NCI-H128 (cell line): ENCODE results near the gene S100A14.

Source experiments
- DNase-seq: peaks from one replicate; lab custom pipeline; 2025; ENCODE audit not compliant: unreplicated experiment; lab: John Stamatoyannopoulos, UW

S100A14 gene

DNA sequence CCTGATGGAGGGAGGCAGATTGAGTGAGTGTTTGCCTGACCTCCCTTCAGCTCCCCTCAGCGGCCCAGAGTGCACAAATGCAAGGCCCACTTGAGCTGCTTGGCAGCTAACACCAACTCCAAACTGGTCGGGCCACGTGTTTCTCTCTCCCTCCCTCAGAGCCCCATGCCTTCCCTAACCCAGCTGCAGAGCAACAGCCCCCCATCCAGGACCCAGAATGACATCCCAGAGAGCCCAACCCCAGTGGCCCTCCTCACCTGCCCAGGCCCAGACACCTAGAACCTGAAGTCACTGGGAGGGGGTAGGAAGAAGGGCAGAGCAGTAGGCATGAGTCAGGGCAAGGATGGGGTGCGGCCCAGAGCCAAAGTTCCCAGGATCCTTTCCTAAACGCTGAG, 789 bp upstream of the S100A14 start:
- DNase-seq: no peak

DNA sequence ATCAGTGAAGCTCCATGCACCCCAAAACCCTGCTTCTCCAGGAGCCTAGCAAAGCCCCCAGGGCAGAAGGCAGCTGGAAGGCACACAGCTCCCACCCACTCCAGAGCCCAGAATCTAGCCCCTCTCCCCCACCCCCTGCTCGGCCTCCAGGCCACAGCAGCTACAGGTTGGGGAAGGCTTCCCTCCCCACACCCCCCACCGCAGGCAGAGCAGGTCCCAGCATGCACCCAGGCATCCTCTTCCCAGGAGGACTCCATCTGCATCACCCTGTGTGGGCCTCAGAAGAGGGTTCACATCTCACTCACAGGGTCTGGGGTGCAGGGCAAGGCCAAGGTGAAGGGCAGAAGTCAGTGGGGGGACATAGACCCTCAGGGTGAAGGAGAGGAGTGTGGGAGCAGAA, 719 bp downstream of the S100A14 start:
- DNase-seq: no peak

DNA sequence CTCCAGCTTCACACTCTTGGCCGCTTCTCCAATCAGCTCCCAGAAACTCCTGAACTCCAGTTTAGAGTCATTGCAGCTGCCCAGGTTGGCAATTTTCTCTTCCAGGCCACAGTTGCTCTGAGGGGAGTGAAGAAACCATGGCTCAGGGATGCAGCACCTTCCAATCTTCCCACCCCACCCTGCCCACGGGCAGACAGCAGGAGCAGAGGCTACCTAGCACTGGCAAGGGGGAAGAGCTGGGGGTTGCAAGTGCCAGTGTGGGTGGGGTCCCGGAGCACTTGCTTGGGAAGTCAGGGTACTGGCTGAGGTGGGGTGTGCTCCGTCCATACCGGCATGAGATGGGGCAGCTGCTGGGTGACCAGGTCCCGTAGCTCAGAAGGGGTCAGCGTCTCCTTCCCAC, 1.2 kb downstream of the S100A14 start:
- no peak for DNase-seq

DNA sequence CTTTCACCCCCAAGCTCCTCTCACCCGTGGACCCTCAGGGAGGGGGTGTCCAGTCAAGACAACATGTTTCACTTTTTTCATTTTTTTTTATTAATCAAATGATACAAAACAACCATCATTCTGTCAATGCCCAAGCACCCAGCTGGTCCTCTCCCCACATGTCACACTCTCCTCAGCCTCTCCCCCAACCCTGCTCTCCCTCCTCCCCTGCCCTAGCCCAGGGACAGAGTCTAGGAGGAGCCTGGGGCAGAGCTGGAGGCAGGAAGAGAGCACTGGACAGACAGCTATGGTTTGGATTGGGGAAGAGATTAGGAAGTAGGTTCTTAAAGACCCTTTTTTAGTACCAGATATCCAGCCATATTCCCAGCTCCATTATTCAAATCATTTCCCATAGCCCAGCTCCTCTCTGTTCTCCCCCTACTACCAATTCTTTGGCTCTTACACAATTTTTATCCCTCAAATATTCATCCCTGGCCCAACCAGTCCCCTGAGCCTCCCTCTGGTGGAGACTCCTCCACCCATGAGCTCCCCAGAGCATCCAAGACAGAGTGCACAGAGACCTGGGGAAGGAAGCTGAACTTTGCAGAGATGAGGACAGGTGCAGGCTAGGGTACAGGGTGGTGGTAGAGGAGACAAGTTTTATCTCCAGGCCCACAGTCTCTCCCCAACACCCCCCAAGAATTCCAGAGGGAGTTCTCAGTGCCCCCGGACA, 1.8 kb downstream of the S100A14 start:
- DNase-seq: no peak

DNA sequence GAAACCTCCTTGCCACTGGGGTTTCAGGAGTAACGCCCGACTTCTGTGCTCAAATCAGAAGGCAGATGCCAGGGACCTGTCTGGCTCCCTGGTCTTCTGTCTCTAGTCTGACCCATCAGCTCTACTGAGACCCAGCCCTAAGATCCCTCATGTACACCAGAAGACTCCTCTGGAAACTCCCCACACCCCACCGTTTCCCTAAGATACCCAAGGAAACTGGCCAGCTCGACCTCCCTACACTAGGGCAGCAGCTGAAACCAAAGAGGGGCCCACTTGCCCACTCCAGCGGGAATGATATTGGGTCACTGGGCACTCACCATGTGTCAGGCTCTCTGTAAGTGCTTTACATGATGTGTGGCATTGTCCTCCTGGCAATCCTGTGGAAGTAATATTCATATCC, 2.7 kb downstream of the S100A14 start:
- DNase-seq: no peak

DNA sequence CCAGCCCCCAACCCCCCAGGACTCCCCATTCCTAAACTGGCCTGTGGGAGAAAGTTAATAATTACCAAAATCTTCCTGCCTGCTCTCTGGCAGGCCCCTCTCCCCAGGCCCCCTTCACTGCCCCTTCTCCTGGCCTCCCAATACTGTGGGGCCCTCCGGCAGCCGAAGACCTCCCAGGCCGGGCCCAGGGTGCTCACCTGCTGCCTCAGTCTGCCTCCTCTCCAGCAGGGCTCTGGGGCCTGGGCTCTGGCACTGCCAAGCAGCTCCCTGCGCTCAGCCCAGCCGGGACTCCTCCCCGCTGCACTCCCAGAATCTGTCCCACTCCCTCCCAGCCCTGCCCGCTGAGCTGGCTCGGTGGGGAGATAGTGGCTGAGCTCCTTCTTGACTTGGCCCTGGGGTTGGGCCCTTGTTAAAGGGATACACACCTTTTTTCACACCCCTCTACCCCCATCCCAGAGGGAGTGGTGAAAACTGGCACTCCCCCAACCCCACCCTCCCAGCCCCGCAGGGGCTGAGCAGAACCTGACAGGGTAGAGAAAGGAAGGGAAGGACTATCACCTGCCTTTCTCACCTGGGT, 3.3 kb downstream of the S100A14 start, which contains the start of gene S100A16:
S100A16 (minus strand) TSS at position 383 of the 577 bp plus-strand sequence. CDS start 4,986 bp downstream, outside the sequence.
- no peak for DNase-seq

DNA sequence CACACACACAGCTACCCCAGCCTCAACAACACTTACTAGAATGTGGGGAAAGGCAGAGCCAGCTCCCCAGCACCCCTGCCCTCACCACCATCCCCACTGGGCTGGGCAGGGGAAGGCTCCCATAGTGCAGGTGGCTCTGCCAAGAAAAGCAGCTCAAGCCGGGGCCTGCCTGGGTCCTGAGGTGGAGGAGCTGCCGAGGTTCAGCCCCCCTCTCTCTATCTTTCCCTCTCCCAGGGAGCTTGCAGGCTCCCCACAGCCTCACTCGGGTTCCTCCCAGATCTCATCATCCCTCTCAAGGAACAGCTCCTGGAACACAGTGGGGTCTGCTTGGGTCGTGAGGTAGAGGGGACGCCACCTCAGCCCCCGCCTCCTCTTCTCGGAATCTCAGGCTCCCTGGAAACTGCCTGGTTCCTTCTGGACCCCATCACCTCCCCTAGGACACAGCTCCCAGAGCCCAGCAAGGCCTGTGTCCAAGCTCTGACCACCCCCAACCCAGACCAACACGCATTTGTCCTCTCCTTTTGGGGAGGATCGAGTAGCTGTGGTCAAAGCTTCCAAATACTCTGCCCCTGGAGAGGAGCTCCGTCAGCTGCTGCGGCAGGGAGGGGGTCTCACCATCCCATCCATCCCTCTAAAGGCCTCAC, 3.9 kb downstream of the S100A14 start:
- no peak for DNase-seq

DNA sequence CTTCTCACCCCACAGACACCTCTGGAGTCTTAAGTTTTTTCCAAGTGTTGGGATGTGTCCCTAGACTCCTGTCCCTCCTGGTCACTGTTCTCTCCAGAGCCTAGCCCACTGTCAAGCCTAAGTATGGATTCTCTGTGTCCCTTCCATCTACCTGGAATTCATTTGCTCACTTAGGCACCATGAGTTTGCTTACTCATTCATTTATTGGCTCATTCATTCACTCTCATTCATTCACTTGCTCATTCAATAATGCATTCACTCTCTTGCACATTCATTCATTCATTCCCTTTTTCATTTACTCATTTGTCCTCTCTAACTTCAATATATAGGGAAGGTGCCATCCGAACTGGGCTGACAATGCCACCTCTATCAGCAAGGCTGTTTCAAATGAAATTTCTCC, 4.8 kb downstream of the S100A14 start:
- DNase-seq: no peak

DNA sequence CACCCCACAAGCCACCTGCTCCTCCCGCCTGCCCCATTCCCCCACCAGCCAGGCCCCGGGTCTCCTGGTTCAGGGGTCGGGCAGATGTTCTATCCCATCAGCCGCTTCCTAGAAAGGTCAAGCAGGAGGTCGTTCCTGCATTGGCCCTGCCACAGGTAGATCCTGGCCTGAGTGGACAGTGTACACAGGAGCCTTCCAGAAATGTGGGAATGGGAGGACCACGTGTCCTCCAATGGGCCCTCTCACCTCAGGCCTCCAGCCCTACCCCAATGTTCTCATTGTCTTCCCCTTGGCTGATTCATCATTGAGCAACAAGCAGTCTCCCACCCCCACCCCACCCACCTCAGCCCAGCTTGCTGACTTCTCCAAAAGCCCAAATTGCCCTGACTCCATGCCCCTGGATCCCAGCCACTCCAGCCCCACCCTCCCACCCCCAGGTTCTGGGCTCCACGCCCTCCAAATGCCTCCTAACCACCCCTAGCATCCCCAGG, 5.3 kb downstream of the S100A14 start:
- no peak for DNase-seq

DNA sequence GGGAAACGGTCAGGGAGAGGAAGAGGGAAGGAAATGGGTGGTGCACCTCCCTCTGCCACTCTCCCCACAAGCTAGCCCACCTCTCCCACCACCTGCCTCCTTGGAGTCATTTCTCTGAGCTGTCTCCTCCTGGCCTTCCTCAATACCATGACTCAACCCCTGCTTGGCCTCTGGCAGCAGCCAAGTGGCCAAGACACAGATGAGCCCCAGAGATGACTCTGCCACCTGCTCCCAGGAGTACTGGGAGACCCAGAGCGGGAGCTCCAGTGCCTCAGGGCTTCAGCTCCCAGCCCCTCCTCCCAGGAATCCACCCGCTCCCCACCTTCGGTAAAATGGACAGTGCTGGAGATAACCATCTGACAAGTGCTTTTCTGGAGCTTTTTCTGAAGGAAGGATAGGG, 5.8 kb downstream of the S100A14 start:
- DNase-seq: no peak

DNA sequence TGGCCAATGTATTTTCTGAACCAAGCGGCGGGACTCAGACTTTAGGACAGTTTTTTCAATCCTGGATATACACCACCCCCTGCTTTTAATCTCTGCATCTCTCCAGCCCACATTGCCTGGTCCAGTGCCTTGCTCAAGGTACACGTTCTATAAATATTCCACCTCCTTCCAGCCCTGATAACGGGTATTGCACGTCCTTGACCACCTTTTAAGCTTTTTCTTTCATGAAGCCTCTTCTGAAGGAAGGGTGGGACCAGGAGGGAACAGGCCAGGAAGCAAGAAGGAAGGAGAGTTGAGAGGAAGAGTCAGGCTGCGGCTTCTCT, 6.6 kb downstream of the S100A14 start:
- no peak for DNase-seq

DNA sequence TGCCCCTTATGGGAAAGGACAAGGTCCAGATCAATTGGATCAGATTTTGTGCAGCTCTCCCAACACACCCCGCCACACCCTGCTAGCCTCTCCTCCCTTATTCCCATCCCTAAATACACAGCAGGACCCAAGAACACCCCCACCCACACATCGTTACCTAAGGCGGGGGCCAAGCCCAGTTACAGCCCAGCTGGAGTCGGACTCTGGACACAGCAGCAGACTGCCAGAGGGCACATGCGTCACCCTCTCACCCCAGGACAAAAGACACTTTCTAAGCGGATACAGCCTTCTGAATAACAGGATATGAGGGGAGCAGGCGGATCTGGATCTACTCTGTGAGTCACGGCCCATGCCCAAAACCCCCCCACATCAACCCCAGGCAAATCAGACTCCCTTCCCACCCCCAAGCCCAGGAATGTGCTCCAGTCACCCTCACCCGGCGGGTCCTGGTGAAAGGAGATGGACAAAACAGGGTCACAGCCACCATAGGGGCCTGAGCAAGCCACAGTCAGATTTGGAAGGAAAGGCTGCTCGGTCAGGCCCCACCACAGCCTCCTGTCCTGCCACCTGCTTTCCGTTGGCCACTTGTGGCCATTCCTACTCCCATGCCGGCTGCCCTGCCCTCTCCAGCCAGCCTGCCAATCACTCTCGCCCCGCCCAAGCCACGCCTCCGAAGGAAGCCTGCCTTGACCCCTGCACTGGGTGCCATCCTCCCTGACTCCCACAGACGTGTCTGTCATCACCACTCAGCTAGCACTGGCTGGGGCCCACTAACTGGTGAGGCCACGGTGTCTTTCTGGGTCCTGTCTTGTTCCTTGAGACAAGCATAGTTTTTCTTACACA, 7.2 kb downstream of the S100A14 start:
- no peak for DNase-seq

DNA sequence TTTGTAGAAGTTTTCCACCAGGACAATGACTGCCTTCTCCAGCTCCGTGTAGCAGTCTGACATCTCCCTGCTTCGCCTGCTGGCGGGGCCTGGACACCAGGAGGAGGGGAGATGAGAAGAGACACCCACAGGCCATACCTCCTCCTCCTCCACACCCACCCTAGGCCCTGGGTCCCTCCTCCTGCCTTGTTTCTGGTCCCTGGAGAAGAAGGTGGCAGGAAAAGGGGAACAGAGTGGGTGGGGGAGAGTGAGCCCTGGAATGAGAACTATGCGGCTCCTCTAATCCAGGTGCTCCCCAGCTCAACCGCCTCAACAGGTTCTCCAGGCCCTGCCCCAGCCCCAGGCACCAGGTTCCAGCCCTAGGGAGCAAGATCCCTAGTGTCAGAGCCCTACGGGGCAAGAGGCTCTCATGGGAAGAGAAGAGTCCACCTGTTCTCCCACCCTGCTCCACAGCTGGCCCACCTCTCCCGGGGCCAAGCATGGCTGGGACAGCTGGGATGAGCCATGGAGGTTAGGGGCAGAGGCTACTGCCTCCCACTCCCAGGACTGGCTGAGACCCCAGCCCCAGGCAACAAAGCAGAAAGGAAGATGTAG, 7.9 kb downstream of the S100A14 start:
- DNase-seq: no peak

DNA sequence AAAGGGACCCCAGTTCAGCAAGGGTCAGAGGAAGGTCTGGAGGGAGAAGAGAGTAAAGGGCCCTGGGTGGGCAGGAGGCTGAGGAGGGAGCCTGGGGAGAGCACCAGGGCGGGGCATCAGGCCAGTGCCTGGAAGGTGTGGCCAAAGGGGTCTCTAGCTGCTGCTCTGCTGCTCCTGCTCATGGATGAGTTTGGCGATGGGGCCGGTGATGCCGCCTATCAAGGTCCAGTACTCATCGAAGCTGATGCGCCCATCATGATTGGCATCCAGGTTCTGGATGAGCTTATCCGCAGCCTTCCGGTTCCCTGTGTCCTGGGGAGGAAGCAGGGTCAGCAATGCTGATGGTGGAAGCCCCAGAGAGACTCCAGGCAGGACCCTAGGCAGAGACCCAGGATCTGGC, 8.7 kb downstream of the S100A14 start:
- no peak for DNase-seq

DNA sequence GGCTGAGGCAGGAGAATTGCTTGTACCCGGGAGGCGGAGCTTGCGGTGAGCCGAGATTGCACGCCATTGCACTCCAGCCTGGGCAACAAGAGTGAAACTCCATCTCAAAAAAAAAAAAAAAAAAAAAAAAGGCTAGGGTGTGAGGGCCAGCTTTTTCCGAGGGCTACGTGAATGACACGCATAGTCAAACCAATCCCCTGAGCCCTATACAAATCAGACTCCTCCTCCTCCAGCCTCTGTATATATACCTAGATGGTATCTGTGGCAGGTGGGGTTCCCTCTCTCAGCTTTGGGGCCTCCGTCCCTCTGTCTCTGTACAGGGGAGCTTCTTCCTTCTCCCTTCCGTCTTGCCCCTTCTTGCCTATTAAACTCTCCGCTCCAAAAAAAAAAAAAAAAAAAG, 9.9 kb downstream of the S100A14 start:
- no peak for DNase-seq

DNA sequence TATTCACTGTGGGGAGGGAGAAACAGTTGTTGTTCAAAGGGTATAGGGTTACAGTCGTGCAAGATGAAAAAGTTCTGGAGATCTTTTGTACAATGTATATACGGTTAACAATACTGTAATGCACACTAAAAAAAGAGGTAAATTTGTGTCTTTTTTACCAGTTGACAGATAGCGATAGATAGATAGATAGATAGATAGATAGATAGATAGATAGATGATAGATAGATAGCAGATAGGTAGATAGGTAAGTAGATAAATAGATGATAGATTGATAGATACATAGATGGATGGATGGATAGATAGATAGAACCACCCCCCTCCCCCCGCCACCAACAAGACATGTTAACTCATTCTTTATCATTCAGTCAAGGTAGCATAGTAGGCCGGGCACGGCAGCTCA, 13.4 kb downstream of the S100A14 start:
- no peak for DNase-seq

DNA sequence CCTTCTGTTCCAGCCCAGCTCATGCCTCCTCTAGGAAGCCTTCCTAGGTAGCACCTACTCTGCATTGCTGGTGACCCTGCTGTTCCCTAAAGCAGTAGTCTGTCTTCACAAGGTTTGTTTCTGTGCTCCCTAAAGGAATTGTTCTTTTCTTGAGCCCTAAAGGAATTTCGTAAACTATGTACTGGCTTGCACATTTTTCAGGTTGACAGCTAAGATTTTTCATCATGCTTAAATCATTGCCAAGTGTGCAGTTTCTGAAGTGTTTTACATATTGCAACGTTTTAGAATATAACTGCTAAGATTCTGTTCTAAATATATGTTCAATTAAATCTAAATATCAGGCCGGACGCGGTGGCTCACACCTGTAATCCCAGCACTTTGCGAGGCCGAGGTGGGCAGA, 16.3 kb downstream of the S100A14 start:
- no peak for DNase-seq

DNA sequence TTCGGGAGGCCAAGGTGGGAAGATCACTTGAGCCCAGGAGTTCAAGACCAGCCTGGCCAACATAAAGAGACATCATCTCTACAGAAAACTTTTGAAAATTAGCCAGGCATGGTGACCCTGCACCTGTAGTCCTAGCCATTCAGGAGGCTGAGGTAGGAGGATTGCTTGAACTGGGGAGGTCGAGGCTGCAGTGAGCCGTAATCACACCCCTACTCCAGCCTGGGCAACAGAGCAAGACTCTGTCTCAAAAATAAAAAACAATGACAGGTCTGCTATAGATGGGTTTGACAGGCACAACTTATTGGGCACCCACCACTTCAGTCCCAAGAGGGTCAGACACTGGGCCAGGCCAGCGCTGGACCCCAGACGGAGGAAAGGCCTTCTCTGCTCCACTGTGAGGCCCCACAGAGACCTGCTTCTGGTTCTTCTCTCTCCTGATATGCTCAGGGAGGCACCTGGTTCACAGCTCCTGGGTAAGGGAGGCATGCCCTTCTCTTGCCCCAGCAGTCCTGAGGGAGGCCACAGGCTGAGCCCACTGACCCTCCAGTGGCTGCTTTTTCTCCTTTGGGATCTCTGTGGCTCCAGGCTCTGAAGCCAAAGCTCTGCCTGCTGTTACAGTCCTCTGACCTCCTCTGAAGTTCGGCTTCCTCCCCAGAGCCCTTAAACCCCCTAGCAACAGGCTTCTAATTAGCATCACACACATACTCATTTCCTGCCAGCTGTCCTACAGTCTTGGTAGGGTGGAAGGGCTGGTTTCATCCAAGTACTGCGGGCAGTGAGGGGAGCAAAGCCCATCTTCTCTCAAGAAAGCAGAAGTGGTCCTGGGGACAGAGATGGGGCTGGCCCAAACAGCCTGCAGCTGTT, 17.6 kb downstream of the S100A14 start:
- DNase-seq: no peak

DNA sequence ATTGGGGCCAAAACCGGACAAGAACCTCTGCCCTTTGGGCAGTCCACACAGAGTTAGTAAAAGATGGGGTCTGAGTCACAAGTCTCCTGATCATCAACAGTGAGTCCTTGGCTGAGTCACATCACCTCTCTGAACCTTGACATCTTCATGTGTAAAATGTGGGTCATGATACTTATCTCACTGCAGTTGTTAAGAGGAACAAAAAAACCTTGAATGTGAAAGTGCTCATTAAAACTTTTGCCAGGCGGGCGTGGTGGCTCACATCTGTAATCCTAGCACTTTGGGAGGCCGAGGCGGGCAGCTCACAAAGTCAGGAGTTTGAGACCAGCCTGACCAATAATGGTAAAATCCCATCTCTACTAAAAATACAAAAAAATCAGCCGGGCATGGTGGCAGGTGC, 18.9 kb downstream of the S100A14 start:
- no peak for DNase-seq

DNA sequence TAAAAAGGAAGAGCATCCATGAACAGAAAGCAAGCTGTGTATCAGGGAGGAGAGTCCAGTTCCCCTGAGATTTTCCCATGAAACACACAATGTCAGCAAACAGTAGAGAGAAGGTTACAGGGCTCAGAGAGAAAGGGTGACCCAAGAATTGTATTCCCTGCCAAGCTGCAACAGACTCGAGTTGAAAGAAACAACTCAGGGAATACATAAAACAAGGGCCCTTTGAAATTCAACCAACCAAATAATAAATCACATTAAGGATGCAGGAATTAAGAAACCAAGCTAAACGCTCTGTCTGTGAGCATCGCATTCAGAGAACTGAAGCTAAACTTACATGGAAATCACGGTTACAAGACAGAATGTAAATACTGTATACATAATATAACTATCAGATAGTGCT, 23.4 kb downstream of the S100A14 start:
- no peak for DNase-seq
